K562 (cell line): Measurements from ENCODE around the gene ALDH16A1. TPM values are rescaled to one million over a fixed set of nuclear protein-coding genes. Genes with fewer than 3 reads are reported as not detected.
A peak's percentile ranks its signal among the peaks of the same experiment; 100 is the strongest.

Experiments used
- ATAC-seq: fragments of 200-7000 bp; cut with Tn5 transposase; 3 replicates; pipeline ENCODE4 v1.9.1; 2020; ENCODE audit warnings: moderate library complexity
- BruUV-seq: library from RNA; stranded (reverse); fragments of 400-500 nt; replicated peaks from 2 replicates; lab custom pipeline; 2021; lab: Mats Ljungman, UMichigan
- CTCF ChIA-PET: fragments of 300-600 bp; formaldehyde crosslinking; extraction: SDS; loops from one replicate; lab custom pipeline; 2021; ENCODE audit warnings: low intra/inter-chr PET ratio; lab: Yijun Ruan, JAX
- POLR2A ChIA-PET: fragments of 300-600, 350-650 bp; sonication (Branson Sonifier 250); formaldehyde crosslinking; extraction: SDS; loops from one replicate; lab custom pipeline; 2021; ENCODE audit warnings: antibody characterized with exemption, inconsistent platforms; lab: Yijun Ruan, JAX
- DNase-seq, 4 experiments: peaks; one replicate each; pipeline versions ENCODE4 v3.0.0 to v3.0.0-alpha.2; 2011 to 2018; ENCODE audit warnings: low spot score in 3 of 4, mixed read lengths in 3 of 4; ENCODE audit errors: extremely low read depth in 1 of 4
- FAIRE-seq: peaks from 2 replicates; lab custom pipeline; 2011; peaks lifted over from hg19 to GRCh38; lab: Jason Lieb, UNC
- H2AFZ ChIP-seq: 2 replicates; pipeline ENCODE4 v1.6.0; 2011; ENCODE audit warnings: low read depth, low read length, control low read depth, inconsistent platforms
- H3K27ac ChIP-seq: fragments of 200-600 bp; 3 replicates; pipeline ENCODE4 v1.8.0; 2011; ENCODE audit warnings: low read depth, mild to moderate bottlenecking, control low read depth, inconsistent platforms, low read length, moderate library complexity, mixed read lengths; ENCODE audit errors: extremely low read depth
- H3K27me3 ChIP-seq, 2 experiments: fragments of 300-600 bp in 1 of 2; 2 replicates in 1 of 2; 3 replicates in 1 of 2; pipeline versions ENCODE4 v1.6.0 to v1.8.0; 2011; ENCODE audit warnings: inconsistent platforms in 2 of 2, low read length in 2 of 2, mild to moderate bottlenecking in 1 of 2, mixed read lengths in 1 of 2, moderate library complexity in 1 of 2; ENCODE audit not compliant: control insufficient read depth in 2 of 2, insufficient read depth in 2 of 2
- H3K36me3 ChIP-seq: fragments of 300-600 bp; 3 replicates; pipeline ENCODE4 v1.8.0; 2011; ENCODE audit warnings: mild to moderate bottlenecking, low read length, inconsistent platforms; ENCODE audit not compliant: control insufficient read depth, insufficient read depth
- H3K4me1 ChIP-seq, 2 experiments: fragments of 200-600 bp in 1 of 2; replicated peaks in 1 of 2; 2 replicates in 1 of 2; 3 replicates in 1 of 2; pipeline versions ENCODE4 v1.5.1 to v1.8.0; 2011; ENCODE audit warnings: inconsistent platforms in 2 of 2, low read length in 2 of 2, mild to moderate bottlenecking in 1 of 2, mixed read lengths in 1 of 2, moderate library complexity in 1 of 2; ENCODE audit not compliant: control insufficient read depth in 2 of 2, insufficient read depth in 2 of 2
- H3K4me2 ChIP-seq: 2 replicates; pipeline ENCODE4 v1.6.1; 2011; ENCODE audit warnings: low read length, control low read depth, inconsistent platforms, mixed read lengths; ENCODE audit not compliant: insufficient read depth
- H3K4me3 ChIP-seq: fragments of 200-600 bp; sonication (generic), shearing (Covaris generic); 2 replicates; pipeline ENCODE4 v1.5.1; 2016; ENCODE audit warnings: control low read depth, inconsistent platforms
- H3K79me2 ChIP-seq: fragments of 200-600 bp; 3 replicates; pipeline ENCODE4 v1.8.0; 2011; ENCODE audit warnings: low read length, inconsistent platforms; ENCODE audit not compliant: control insufficient read depth, insufficient read depth
- H3K9ac ChIP-seq, 2 experiments: 2 replicates each; pipeline versions ENCODE4 v1.6.0 to v1.6.1; 2011; ENCODE audit warnings: low read depth in 2 of 2, low read length in 2 of 2, control low read depth in 1 of 2, inconsistent platforms in 1 of 2, mild to moderate bottlenecking in 1 of 2, mixed read lengths in 1 of 2; ENCODE audit not compliant: insufficient read depth in 1 of 2
- H3K9me1 ChIP-seq: one replicate; pipeline ENCODE4 v1.6.0; 2011; ENCODE audit warnings: inconsistent platforms, mild to moderate bottlenecking, low read length, moderate library complexity; ENCODE audit not compliant: control insufficient read depth, insufficient read depth
- H3K9me3 ChIP-seq: replicated peaks from 2 replicates; pipeline ENCODE4 v1.5.1; 2011; ENCODE audit warnings: low read depth, low read length, inconsistent platforms; ENCODE audit not compliant: control insufficient read depth, insufficient read depth
- H4K20me1 ChIP-seq: replicated peaks from 2 replicates; pipeline ENCODE4 v1.6.1; 2011; ENCODE audit warnings: low read length, inconsistent platforms, mixed read lengths; ENCODE audit not compliant: control insufficient read depth, insufficient read depth
- CHD2 ChIP-seq: IDR thresholded peaks from 2 replicates; pipeline ENCODE4 v1.6.1; 2011; ENCODE audit warnings: low read depth, low read length
- IRF1 ChIP-seq: sonication (generic); formaldehyde crosslinking; IDR thresholded peaks from 2 replicates; pipeline ENCODE4 v1.8.0; 2022; ENCODE audit warnings: missing genetic modification reagents, mild to moderate bottlenecking, borderline replicate concordance
- NFYB ChIP-seq: IDR thresholded peaks from 2 replicates; pipeline ENCODE4 v1.6.1; 2011; ENCODE audit warnings: mild to moderate bottlenecking, moderate library complexity; ENCODE audit not compliant: insufficient read length; ENCODE audit errors: extremely low read depth
- PKNOX1 ChIP-seq: fragments of 450-650 bp; IDR thresholded peaks from 2 replicates; pipeline ENCODE4 v1.6.1; 2016
- RBM25 ChIP-seq: fragments of 200-400 bp; formaldehyde crosslinking; IDR thresholded peaks from 2 replicates; pipeline ENCODE4 v1.6.1; 2018; ENCODE audit warnings: low read length, low read depth, moderate library complexity; ENCODE audit not compliant: severe bottlenecking
- SMAD3 ChIP-seq: fragments of 450-650 bp; formaldehyde crosslinking; conservative IDR thresholded peaks from 2 replicates; pipeline ENCODE4 v1.4.0; 2020; ENCODE audit warnings: mild to moderate bottlenecking
- TRIM24 ChIP-seq, 2 experiments: fragments of 450-650 bp; IDR thresholded peaks; 2 replicates each; pipeline ENCODE4 v1.6.1; 2016
- U2AF2 ChIP-seq: fragments of 200-400 bp; formaldehyde crosslinking; optimal IDR thresholded peaks from 2 replicates; pipeline ENCODE3; 2017; ENCODE audit warnings: low read depth, mild to moderate bottlenecking, low read length
- ZBTB7A ChIP-seq: IDR thresholded peaks from 2 replicates; pipeline ENCODE4 v1.6.1; 2011; ENCODE audit warnings: low read depth, mild to moderate bottlenecking, low read length, moderate library complexity, borderline replicate concordance; ENCODE audit not compliant: control insufficient read depth
- ZNF124 ChIP-seq: sonication (generic); formaldehyde crosslinking; IDR thresholded peaks from 2 replicates; pipeline ENCODE4 v1.8.1; 2022; ENCODE audit warnings: missing genetic modification reagents
- ZNF586 ChIP-seq: fragments of 450-650 bp; formaldehyde crosslinking; conservative IDR thresholded peaks from 2 replicates; pipeline ENCODE4 v1.4.0; 2020; ENCODE audit warnings: mild to moderate bottlenecking, moderate library complexity
- WGBS: fragments of 100-300 bp; shearing (Covaris generic); methylation state at CpG from one replicate; pipeline ENCODE4 v1.1.6; 2016; ENCODE audit warnings: low coverage, mixed read lengths; ENCODE audit not compliant: insufficient coverage; ENCODE audit errors: missing lambda C conversion rate; 5-methylcytosine and 5-hydroxymethylcytosine counted together
- in situ Hi-C: fragments of 300-500 bp; cut with MboI; formaldehyde crosslinking; loops from 4 replicates; pipeline ENCODE4 v1.15.0; 2018; ENCODE audit warnings: inconsistent platforms, mixed read lengths
- intact Hi-C: fragments of 100-400 bp; cut with micrococcal nuclease; formaldehyde crosslinking; loops from 2 replicates; pipeline ENCODE4 v1.14.2; 2022
- polyA plus RNA-seq, 8 experiments: library from polyadenylated mRNA; depleted of rRNA in 4 of 8; stranded (reverse) in 5 of 8; unstranded in 3 of 8; fragments of >200 nt; fragmentation: Nextera tagmentation in 2 of 8; fragmentation: Illumina TruSeq in 1 of 8; extraction: Ambion mirVana in 2 of 8; extraction: Trizol in 1 of 8; gene quantifications; 2 replicates each; pipeline versions ENCODE4 v1.2.1 to v1.2.3, GENCODE V29; 2011 to 2014; ENCODE audit warnings: inconsistent platforms in 1 of 8, missing spikeins in 1 of 8
- total RNA-seq, 7 experiments: library from RNA; depleted of rRNA in 6 of 7; stranded (reverse); fragments of >200 nt in 6 of 7; fragmentation: Illumina TruSeq in 2 of 7; extraction: Trizol in 2 of 7; gene quantifications; 2 replicates each; pipeline versions ENCODE4 v1.2.1 to v1.2.3, GENCODE V29; 2011 to 2021; ENCODE audit warnings: low replicate concordance in 1 of 7
- TF ChIP-seq, protein P1 (sequence below): sonication (generic); formaldehyde crosslinking; IDR thresholded peaks from 2 replicates; pipeline ENCODE4 v1.8.0; 2022; ENCODE audit warnings: mild to moderate bottlenecking, missing genetic modification reagents

Gene ALDH16A1
- total and polyA plus RNA-seq, 9 of the 15 experiments (the other 6 are each of a cell fraction or from before 2014, with no cell fraction given): 2.2 to 52.2 (median 7.6) TPM

- TF ChIP-seq, protein P1, sequence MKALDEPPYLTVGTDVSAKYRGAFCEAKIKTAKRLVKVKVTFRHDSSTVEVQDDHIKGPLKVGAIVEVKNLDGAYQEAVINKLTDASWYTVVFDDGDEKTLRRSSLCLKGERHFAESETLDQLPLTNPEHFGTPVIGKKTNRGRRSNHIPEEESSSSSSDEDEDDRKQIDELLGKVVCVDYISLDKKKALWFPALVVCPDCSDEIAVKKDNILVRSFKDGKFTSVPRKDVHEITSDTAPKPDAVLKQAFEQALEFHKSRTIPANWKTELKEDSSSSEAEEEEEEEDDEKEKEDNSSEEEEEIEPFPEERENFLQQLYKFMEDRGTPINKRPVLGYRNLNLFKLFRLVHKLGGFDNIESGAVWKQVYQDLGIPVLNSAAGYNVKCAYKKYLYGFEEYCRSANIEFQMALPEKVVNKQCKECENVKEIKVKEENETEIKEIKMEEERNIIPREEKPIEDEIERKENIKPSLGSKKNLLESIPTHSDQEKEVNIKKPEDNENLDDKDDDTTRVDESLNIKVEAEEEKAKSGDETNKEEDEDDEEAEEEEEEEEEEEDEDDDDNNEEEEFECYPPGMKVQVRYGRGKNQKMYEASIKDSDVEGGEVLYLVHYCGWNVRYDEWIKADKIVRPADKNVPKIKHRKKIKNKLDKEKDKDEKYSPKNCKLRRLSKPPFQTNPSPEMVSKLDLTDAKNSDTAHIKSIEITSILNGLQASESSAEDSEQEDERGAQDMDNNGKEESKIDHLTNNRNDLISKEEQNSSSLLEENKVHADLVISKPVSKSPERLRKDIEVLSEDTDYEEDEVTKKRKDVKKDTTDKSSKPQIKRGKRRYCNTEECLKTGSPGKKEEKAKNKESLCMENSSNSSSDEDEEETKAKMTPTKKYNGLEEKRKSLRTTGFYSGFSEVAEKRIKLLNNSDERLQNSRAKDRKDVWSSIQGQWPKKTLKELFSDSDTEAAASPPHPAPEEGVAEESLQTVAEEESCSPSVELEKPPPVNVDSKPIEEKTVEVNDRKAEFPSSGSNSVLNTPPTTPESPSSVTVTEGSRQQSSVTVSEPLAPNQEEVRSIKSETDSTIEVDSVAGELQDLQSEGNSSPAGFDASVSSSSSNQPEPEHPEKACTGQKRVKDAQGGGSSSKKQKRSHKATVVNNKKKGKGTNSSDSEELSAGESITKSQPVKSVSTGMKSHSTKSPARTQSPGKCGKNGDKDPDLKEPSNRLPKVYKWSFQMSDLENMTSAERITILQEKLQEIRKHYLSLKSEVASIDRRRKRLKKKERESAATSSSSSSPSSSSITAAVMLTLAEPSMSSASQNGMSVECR: no peak
These were observed 19.7 kb upstream of the ALDH16A1 start (continued) for GRCh38 chr19:49433240-49433901.

- DNase-seq (peak; percentile 55 to 80 (median 66)), ATAC-seq (peak; percentile 52), FAIRE-seq (peak; percentile 84)
- POLR2A ChIA-PET: interaction anchor here (0.7 to 1.6 kb wide), 4 partner anchors 8 to 97 kb away, joined by 3 to 6 read pairs (median 3); no protein-coding TSS in a partner anchor
- no peaks in the 10 kb centered on the region for H3K9me3 ChIP-seq
- H3K36me3 ChIP-seq: no peaks in the 10 kb centered on the region; the same call in 2 of the 3 replicates
- no peaks in the 10 kb centered on the region for H3K9me1 ChIP-seq
- WGBS: 67% methylated on average over 18 of the region's 18 CpGs
- H3K4me1 ChIP-seq: peaks cover 28 to 60% of the 10 kb centered on the region in 2 experiments
- intact Hi-C loops: no loop called here
- no TSS peak for BruUV-seq
- in situ Hi-C loops: loop anchor here (5.0 kb wide), 1 partner anchor 43 kb away; no protein-coding TSS in a partner anchor
- H3K4me3 ChIP-seq: no peak overlapping the region
- peak overlapping the region; percentile 93 for H2AFZ ChIP-seq
- CTCF ChIA-PET: no interaction called here
- H3K4me2 ChIP-seq: no peak overlapping the region
- H3K27ac ChIP-seq: no peak overlapping the region
- H4K20me1 ChIP-seq: no peaks in the 10 kb centered on the region
- H3K9ac ChIP-seq: no peak overlapping the region
- peaks cover 0 to 8% of the 10 kb centered on the region in 2 experiments; a peak in 3 of 5 replicates for H3K27me3 ChIP-seq
- H3K79me2 ChIP-seq: peaks cover 9% of the 10 kb centered on the region
- TF ChIP-seq NFYB (peak; percentile 97), ZNF586 (CRISPR knock-in tag) (no peak), IRF1 (CRISPR knock-in tag) (no peak), SMAD3 (CRISPR knock-in tag) (no peak), PKNOX1 (peak; percentile 94), RBM25 (peak; percentile 74), U2AF2 (no peak), TRIM24 (IDR thresholded peaks at IDR 0.05) (no peak), ZBTB7A (0 out of 2 replicates have a peak, but pooled peaks have one; percentile 3), ZNF124 (CRISPR knock-in tag) (no peak), CHD2 (0 out of 2 replicates have a peak, but pooled peaks have one; percentile 27)
These were observed 18.0 kb upstream of the ALDH16A1 start for GRCh38 chr19:49434907-49435583.
